Stimulated activated CD4-positive, alpha-beta T cell treated with anti-CD3 and anti-CD28 coated beads, Interleukin-2, amount 100 ng/mL, for 48 hours (primary cell): ENCODE data around the gene CELF4.

ENCODE experiments used
- DNase-seq, 2 donors: peaks; one replicate each; pipeline ENCODE4 v3.0.0-alpha.2; 2020

Gene CELF4

DNA sequence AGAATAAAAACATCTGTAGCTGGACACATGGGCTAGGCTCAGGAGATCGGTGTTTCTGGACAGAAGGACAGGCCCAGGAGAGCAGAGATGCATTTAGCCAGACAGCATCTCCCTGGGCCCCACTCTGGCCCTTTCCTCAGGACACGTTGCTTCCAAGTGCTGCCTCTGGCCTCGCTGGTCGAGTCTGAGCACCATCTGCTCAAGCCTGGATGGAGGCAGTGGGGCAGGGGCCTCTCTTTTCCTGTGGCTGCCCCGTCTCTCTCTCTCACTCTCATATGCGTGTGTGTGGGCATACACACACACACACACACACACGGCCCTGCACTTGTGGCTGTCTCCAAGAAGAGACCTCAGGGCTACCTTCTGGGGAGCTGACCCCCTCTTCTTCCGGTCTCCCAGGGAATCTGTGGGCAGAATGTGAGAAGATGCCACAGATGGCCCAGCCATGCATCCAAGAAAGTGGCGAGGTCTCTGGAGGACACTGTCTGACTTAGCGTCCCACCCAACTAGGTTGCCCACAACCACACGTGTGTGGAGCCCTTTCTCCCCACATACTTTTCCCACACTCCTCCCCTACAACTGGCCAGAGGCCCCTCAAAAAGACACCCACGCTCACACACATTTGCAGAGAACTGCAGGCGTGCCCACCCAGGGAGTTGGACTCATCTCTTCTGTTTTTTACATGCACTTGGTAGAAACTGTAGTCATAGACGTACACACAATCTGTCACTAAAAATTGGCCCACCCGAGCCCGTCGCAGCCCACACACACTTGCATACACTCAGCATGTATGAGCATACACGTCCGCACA, 19.9 kb downstream of the CELF4 start:
- no peak for DNase-seq

DNA sequence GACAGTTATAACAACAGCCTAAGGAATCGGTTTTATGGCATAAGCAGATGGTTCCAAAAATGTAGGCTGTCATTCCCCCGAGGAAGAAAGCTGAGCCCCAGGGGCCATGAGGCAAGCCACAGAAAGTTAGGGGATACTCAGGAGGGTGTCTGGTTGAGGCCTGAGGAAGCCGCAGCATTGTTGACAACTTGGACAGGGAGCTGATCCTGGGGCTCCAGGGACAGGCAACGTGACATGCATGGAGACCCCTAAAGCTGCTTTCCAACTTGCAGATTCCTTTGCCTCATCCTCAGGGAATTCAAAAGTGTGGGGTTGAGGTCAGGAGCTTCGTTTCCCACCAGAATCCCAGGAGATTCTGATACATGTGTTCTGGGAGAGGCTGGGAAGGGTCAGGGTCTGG, 20.9 kb downstream of the CELF4 start:
- no peak for DNase-seq

DNA sequence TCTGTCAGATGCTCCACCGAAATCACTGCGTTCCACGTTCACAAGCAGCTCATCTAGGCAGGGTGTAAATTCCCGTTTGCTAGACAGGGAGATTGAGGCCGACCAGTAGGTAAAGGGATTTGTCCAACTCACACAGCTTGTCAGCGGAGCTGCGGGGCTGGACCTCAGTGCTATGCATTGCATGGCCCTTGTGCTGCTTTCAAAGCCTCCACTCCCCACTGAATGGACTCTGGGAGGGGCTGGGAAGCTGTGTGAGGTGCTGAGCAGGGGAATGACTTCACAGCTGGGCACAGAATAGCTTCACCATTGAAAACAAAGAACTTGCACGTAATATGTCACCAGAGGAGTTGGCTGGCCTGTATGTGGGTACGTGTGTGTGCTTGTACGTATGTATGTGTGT, 21.4 kb downstream of the CELF4 start:
- DNase-seq = no peak

DNA sequence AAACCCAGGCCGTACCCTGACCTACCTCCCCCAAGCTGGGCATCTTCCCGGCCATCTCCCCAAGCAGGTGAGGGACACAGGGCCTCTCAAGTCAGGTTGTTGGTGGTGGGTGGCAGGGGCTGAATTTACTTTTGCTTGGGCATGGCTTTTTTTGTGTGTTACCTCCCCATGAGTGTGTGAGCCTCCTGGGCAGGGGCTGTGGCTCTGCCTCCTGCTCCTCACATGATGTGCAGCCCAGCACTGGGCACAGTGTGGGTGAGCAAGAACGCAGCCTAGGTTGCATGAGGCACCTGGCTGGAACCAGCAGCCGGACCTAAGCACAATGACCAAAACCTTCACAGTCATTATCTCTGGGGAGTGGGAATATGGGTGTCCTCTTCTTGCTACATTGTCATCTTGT, 22.3 kb downstream of the CELF4 start:
- no peak for DNase-seq

DNA sequence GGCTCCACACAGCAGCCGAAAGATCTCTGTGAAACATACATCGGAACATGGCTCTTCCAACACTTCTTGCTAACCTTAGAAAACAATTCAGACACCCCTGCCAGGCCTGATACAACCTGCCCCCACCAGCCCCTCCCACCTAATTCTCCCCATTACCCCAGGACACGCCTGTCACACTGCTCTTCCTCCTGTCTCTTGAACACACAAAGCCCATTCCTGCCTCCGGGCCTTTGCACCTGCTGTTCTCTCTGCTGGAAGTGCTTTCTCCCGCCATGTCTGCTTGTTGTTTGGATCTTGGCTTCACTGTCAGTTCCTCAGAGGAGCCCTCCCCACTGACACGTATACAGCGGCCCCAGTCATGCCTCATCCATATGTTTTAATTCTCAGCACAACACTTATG, 24.1 kb downstream of the CELF4 start:
- no peak for DNase-seq

DNA sequence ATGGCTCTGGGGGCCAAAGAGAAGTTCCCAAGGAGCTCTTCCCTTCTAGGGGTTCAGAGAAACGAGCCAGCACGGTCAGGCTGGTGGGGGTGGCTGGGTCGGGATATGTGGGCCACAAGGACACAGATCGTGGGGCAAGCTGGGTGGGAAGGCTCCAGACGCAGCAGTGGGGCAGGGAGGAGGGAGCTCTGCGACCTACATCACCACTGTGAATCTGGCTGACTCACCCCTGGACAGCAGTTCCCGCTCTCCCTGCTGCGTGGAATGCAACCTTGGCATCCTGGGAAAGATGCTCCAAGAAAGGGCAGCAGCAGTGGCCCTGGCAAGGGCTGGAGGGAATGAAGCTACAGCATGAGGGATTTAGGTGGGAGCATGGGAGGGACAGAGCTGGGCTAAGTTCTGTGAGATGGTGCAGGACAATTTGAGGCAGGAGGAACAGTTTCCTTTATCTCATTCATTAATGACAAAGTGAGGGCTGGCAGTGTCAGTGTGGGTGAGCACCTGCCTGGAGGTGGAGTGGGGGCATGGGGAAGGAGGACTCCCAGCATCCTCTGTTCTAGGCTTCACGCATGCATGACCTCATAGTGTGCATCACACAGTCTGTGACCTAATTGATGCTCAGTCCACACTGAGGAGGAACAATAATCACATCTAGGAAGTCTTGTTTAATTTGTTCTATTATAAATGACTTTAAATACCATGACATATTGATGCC, 25.0 kb downstream of the CELF4 start:
- no peak for DNase-seq

DNA sequence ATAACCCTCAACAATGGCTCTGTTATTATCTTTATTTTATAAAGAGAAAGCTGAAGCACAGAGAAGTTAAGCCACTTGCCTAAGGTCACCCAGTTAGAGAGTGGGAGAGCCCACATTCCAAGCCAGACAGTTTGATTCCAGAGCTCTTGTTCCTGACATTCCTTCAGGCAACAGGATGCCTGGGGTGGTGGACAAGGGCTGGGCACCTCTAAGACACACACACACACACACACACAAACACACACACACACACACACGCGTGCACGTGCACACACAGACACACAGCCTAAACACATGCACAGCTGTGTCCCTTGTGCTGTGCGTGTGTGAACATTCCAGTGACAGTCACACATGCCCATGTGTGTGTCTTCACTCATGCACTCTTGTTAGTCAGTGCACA, 26.4 kb downstream of the CELF4 start:
- no peak for DNase-seq

DNA sequence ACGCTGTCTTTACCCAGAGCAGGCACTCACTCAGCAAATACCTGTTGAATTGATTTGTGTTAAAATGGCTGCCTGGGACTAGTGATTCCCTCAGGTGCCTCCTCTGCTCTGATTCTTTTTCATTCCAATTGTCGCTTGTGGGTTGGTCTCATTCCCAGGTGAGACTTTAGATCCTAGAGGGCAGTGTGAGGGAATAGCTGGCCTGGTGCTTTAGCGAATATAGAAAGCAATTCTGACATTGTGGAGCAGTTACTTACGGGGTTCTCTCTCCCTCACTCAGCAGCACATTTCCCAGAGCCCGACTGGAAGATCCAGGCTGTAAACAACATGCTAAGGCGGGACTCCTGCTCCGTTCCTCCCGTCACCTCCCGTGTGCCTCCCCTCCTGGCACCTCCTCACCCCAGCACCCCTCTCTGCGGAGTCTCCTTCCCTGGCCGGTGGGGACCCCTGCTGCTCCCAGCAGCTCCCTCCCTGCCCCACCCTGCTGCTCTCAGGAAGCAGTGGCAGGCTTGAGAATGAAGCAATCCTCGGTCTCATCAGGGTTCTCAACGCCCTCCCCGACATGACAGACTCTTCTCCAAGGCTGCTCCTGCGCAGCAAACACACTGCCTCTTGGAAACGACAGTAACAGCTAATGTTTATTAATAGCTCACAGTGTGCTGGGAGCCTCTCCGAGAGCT, 26.9 kb downstream of the CELF4 start:
- DNase-seq = no peak

DNA sequence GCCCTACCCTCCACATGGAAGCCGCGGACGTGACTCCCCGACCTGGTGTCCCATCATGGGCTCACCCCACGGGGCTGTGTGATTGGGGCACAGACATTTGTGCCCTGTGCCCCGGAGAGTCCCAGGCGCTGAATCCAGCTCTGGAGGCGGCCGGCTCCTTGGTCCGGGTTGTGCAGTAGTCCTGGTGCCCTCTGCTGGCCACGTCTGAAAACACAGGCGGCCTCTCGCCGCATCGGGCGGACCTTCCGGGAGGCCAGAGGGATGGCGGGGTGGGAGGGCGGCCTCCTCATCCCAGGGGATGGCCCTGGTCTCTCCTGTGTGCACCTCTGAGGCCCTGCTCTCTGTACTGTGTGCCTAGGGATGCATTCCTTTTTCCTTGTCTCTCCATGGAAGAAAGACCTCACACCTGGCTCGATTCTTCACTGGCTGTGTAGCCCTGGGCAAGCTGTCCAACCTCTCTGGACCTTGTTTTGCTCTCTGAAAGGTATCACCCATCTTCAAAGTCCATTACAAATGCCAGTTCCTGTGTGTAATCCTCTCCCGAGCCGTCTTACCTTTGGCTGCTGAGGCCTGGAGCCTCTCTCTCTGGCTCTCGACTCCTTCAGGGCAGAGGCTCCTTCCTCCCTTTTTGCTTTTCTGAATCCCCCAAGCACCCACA, 27.6 kb downstream of the CELF4 start:
- peak; percentile 46 to 58 for DNase-seq

DNA sequence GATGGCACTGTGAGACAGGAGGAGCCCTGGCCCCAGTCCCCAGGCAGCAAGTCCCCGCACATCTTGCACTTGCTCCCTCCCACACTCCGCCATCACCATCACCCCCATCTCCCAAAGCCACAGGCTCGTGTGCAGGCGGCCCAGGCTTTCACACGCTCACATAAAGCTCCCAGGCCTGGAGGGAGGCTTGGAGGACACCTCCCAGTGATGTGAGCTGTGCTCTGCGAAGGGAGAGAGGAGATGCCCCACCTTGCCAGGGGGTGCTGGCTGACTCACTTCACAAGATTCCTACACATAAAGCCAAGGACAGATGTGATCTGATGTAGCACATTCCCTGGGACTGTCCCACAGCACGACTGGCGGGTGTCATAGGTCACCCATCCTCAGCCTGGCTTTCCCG, 28.9 kb downstream of the CELF4 start:
- DNase-seq = no peak

DNA sequence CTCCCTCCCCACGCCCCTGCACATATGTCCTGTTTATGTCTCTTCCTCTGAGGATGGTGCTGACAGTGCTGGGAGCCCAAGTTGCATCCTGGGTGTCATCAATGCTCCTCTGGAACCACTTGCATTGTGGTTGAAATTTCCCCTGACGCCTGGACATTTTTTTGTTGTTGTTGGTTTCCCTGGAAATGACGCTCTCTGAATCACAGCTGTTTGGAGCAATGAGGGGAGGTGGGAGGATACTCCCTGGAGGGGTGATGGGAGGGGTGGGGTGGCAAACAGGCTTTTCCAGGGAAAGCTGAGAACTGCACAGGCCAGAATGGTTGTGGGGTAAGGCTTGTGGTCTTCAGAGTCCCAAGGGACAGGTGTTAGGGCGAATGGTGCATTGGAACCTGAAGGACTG, 29.6 kb downstream of the CELF4 start:
- DNase-seq = no peak

DNA sequence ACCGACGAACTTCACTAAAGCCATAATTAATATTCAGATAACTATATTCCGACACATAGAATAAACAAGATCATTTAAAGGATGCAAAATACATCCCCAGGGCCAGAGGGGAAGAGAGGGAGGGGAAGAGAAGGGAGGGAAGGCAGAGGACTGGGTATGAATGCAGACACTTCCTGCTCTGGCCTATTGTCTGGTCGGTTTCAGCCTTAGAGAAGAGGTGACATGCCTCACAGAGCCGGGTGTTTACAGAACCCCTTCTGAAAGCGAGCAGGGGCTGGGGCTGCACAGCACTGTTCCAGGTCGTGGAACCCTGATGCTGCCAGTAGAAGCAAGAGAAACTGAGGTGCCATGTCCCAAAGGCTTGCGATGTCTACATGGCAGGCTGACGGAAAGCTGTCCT, 31.0 kb downstream of the CELF4 start:
- DNase-seq = no peak

DNA sequence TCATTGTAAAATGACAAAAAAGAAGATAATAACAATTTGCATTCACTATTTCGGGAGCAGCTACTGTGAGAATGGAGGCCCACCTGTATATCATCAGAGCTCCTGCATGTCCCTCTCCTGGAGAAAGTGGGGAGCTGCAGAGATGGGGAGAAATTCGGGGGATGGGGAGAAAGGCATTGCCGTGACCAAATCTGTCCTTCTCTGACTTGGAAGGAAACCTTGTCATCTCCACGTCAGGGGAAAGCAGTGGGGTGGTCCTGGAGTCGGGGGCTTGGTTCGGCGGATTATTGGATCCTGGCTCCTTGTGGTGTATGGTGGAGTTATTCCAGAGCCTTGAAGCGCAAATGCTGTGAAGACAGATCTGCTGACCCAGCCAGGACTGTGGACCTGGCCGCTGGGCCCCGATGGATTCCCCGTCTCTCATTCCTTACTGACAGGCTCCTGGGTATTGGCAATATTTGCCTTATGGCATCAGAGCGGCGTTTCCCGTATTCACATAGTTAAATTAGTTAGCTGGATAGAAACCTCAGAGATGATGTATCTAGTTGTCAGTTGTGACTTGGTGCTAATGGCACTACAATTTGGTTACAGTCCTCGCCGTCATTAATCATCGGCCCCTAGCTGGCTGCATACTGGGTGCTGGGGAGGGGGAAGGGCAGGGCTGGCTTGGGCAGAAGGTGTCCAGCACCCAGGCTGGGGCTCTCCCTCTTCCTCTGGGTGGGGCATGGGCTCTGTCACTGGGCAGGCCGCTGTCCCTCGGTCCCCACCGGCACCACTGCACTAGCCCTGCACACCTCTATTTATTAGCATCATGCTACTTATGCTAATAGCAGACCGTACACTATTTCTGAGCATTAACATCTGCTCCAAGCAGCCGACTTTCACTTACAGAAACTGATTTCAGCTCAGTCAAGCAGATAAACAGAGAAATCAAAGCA, 31.7 kb downstream of the CELF4 start:
- no peak for DNase-seq

DNA sequence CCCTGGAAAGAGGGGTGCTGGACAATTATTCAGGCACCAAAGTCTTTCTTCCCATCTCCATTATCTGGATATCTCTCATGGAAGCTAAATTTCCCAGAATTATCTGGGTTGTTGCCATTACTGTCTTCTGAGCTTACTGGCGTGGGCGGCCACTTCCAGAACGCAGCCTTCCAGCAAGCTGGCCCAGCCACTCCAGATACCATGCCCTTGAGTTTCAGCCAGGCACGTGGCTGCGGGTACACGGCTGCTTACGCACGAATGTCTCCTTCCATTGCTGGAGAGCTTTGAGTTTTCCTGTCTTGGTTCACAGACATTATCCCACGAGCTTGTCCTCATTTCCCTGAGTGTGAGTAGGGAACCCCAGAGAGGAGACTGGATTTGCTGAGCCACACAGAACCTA, 32.7 kb downstream of the CELF4 start:
- no peak for DNase-seq

DNA sequence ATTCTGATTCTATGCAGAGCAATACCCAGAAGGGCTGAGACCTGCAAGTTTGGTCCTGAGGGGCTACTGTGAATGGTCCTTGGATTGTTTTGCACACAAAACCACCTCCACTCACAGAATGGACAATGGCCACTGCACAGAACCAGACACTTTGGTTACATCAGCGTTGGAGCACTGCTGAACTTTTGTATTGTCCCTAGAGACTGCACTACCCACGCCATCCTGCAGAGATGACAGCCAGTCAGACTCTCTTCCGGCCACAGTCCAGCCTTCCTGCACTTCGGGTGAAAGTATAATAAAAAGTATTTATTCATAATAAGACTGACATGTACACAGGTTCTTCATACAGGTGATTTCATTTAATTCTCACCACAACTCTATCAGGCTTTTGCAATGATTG, 35.7 kb downstream of the CELF4 start:
- DNase-seq = no peak

DNA sequence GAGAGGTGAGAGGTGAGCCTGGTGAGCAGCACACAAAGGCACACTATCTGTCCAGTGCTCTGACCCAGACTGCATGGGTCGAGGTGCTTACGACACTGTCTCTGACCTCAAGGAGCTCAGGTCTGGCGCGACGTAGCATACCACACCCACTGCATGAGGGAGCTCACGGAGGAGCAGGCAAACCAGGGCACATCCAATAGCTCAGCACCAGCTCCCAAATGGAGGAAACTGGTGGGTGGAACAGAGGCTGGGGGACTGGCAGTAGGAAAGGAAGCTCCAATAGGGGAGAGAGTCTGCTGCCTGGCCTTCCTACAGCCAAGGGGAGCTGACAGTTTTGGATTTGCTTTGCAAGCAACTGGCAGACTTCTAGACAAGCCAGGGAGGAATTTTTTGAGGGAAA, 36.3 kb downstream of the CELF4 start:
- no peak for DNase-seq

DNA sequence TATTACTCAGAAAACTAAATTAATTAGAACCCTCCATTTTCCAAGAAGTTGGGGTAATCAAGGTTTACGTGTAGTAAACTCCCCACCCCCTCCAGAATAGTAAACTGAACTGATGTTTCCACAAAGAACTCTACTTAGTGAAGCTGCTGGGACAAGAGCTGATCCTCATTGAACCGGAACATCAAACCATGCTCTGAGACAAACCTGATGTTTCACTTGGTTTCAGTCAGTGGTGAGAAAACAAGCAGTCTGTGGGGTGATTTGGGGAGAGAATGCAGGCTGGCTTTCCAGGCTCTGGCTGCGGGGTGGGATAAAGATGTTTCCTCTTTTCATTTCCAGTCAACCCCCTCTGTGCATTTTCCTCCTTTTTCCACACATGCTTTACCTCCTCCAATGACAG, 38.2 kb downstream of the CELF4 start:
- DNase-seq = no peak

DNA sequence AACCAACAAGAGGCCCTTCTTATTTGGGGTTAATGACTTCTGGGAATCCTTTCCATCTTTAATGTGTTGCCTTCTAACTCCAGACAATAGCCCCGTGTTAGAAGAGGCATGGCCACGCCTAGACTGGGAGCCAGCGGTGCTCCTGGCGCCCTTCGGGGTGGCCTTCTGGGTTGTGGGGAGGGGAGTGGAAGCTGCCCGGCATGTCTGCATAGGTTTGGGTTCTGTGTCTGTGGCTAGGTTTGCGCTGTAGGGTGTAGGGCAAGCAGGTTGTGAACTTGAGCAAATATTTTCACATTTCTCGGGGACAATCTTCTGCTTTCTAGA, 40.4 kb downstream of the CELF4 start:
- DNase-seq = no peak

DNA sequence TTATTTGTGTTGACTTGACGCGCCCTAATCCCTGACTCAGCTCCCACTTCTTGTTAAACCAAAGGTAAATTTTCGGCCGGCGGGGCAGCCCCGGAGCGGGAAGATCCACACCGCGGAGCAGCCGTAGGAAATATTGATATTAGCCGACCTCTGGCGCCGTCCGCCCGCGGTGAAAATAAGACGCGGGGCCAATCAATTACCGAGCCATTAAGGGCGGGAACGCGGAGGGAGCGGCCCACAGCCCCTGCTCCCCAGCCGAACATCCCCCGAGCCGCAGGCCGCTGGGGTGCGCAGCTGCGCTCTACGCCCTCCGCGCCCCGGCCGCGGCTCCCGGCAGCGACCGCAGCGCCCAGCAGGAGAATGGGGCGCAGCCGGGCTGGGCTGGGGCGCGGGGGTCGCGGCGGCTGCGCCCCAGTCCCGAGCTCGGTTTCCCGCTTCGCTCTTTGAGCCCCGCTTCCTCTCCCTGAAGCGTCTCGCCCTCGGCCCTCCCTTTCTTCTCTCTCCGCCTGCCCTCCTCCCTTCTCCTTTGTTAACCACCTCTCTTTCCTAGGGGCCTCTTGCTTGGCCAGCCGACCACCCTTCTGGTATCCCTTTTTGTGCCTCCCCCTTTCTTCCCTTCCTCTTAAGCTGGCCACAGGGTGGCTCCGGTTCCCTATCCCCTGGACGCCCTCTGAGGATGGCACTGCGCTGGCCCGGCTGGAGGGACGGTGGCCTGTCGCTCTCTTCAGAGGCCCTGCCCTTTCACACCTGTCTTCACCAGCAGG, 40.9 kb downstream of the CELF4 start:
- no peak for DNase-seq

DNA sequence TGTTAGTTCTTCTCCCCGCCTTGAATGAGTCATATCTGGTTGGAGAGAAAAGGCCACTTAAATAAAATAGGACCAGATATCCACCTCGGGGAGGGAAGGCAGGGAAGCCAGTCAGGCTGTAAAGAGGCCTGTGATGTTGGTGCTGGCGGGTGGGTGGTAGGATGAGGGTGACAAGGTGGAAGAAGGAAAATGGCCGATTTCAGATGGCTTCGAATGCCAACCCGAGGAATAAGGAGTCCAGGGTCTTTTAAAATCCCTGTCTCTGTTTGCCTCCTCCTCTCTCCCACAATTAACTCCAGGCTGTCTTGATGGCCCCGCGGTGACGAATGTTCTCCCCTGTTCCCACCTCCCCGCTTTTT, 41.5 kb downstream of the CELF4 start:
- no peak for DNase-seq

DNA sequence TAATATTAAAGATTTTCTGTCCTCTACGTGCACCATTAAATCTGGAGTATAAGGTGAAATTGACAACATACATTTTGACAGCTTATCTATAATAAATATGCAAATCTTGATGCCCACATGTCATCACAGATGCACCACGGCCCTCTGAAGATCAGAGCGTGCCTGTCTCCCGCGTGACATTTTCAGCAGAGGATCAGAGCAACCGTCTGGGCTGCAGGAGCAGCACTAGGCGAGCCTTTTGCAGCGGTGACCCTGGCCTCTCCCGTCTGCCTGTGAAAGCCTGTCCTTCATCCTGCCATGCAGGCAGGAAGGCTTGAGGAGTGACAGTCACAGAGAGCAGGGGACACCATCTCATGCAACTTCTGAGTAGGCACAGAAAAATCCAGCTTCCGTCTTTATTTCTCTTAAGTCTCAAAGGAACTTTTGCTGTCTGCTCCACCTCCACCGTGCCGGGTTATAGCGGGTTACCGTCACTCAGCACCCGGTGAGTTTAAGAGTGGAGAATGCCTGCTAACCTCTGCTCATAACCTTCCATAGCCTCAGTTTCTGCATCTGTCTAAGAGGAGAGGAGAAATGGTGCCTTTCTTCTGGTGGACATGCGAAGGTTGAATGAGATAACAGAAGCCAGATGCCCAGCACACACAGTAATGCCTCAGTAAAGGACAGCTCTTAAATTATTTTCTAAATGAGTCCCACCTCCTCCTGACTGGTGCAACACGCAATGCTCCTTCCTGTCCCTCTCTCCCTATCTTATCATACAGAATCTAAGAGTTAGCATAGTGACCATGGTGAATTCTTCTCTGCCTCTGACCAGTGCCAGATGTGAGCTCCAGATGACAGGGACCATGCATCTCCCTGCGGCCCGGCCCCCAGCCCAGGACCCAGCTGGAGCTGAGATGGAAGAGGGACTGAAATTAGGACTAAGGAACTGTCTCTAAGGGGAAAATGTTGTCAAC, 43.8 kb downstream of the CELF4 start:
- DNase-seq = no peak
